Ramos (cell line): ENCODE measurements around the gene HJV.

Experiments
- in situ Hi-C: fragments of 300-500 bp; cut with MboI; formaldehyde crosslinking; loops from one replicate; pipeline ENCODE4 v1.14.3; 2022; ENCODE audit warnings: low sequenced_read_pairs; ENCODE audit not compliant: unreplicated experiment

The HJV gene

DNA sequence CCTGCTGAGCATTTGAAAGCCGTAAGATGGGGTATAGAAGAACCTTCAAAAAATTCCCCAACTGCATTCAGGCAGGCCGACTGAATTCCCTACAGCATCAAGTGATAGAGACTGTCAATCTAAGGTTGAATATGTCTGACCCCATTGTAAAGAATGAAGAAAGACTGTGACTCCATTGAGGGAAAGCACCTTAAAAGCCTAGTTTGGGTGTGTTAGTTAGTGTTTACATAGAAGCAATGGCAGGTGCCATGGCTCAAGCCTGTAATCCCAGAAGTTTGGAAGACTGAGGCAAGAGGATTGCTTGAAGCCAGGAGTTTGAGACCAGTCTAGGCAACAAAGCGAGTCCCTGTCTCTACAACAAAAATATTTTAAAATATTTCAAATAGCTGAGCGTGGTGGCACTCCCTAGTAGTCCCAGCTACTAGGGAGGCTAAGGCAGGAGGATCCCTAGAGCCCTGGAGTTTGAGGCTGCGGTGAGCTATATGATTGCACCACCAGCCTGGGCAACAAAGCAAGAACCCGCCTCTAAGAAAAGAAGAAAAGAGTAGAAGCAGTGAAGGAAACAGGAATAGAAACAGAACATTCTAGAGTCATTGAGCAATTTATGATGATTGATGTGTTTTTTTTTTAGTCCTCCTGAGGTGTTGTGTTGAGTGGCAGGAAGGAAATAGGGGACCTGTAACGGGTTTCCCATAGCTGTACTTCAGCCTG lies 41.6 kb downstream of the HJV start:
- in situ Hi-C loops = loop anchor here (5.0 kb wide), 1 partner anchor 32 kb away; no protein-coding TSS in a partner anchor

DNA sequence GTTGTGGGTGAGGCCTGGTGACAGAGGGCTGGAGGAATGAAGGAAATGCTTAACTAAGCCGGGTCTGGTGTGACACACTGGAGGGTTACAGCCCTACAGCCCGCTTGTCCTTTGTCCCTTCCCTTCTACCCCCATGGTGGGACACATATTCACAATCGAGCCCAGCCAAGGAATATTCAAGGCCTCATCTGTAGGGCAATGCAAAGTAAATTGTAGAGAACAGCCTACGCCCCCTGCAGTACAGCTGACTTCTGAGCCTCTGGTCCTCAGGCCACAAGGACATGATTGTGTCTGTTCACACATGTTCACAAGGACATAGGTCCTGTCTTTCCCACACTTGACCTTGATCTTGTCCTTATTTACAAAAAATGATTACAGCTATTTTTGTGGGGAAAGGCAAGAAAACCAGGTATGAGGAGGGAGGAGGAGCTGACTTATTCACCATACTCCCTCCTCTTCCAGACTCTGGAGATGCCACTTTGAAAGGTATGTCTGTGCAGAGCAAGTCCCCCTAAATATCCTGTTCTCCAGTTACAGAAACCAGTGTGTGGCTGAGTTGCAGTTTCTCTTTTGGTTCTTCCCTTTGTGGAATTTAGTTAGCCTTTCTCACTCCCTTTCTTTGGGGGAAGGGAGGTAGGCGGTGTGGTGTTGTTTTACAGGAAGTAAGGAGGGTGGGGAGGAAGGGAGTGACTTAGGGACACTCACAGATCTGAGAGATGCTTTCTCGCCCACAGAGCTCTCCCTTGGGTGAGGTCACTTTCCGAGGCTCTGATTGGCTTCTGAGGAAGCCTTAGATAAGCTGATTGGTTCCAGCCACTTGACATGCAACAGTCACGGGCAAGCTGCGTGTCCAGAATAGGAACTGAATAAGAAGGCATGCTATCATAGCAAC lies 42.4 kb downstream of the HJV start:
- in situ Hi-C loops = loop anchor here (5.0 kb wide), 1 partner anchor 33 kb away; no protein-coding TSS in a partner anchor

DNA sequence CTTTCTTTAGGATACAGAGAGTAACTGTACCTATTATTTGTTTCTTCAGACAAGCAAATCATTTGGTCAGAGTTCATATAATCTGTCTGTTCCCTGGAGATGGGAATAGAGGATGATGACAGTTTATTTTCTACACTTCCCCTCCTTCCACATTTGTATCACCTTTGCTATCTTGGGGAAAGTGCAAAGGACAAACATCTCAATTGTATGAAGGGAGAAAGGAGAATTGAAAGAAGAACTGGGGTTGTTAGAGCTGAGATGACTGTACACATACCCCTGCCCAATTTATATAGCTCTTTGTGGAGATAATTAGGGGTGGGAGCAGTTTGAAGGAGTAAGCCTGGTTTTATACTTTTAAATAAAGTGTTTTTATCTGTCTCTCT lies 43.1 kb downstream of the HJV start:
- in situ Hi-C loops = loop anchor here (5.0 kb wide), 1 partner anchor 34 kb away; no protein-coding TSS in a partner anchor

DNA sequence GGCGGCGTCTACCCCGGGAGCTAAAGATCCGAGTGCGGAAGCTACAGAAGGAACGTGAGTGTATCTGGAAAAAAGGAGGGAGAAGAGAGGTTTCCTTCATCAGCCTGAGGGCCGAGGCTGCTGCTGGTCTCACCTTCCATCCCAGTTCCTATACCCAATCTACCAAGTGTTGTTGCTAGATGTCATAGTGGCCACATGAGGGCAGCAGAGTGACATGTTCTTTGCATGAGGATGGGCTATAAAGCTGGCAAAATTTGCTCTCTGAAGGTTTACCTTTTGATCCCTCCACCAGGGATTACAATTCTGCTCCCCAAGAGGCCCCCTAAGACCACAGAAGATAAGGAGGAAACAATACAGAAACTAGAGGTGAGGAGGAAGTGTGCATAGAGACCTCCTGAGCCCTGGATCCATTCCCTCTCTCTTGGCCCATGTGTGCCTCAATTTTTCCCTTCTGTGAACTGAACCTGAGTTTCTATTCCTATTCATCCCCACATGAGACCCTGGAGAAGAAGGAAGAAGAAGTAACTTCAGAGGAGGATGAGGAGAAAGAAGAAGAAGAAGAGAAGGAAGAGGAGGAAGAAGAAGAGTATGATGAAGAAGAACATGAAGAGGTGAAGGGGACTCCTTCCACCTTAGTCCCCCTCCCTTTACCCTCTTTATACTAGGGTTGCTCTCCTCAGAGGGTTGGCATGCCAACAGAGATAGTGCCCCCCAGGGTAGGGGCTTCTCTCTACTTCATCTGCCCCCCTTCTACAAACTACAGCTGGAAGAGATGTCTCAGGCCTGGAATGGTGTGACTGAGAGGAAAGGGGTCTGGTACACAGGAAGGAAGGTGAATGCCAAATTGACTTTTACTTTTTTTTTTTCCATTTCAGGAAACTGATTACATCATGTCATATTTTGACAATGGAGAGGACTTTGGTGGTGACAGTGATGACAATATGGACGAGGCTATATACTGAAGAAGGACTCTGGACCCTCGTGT lies 43.8 kb downstream of the HJV start:
- in situ Hi-C loops = loop anchor here (5.0 kb wide), 1 partner anchor 35 kb away; no protein-coding TSS in a partner anchor

DNA sequence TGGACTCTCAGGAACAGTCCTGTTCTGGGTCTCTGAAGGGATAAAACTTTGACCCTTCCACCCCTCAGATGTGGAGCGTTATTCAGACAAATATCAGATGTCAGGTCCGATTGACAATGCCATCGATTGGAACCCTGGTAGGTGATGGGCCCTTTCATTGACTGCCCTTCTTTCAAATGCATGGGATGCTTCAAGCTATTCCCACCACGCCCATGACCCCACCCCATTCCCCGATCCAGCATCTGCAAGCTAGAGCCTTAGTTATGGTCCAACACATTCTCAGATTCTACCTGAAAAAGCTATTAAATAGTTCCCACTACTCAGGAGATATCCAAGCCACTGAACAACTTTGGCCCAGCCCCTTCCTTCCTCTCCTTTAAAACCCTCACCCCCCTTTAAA lies 44.5 kb downstream of the HJV start:
- in situ Hi-C loops = loop anchor here (5.0 kb wide), 1 partner anchor 35 kb away; no protein-coding TSS in a partner anchor

DNA sequence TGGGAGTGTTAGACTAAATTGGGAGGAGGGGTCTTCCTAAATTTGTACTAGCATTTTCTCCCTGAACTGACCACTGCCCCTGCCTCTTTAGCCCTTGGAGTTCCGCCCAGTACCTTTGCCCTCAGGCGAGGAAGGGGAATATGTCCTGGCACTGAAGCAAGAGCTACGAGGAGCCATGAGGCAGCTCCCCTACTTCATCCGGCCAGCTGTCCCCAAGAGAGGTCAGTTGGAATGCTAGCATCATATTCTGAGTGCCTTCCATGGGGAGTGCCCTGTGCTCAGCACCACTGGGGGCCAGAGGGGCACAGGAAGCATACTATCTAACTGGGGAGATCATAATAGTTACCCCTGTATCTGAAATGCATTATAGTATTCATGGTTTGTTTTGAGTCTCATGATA lies 46.3 kb downstream of the HJV start:
- in situ Hi-C loops = loop anchor here (5.0 kb wide), 1 partner anchor 37 kb away; no protein-coding TSS in a partner anchor

DNA sequence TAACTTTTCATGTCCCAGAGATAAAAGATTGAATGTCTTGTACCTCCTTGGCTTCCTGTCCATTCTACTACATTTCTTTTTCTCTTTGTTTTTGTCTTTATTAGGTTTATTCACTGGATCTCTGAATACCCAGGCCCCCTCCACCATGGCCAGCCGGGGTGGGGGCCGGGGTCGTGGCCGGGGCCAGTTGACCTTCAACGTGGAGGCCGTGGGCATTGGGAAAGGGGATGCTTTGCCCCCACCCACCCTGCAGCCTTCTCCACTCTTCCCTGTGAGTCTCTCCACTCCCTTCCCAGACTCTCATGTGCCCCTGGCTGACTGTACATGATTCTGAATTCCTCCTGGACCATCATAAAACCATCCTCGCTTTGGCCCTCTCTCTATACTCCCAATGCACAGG lies 46.8 kb downstream of the HJV start:
- in situ Hi-C loops = loop anchor here (5.0 kb wide), 1 partner anchor 38 kb away; no protein-coding TSS in a partner anchor

DNA sequence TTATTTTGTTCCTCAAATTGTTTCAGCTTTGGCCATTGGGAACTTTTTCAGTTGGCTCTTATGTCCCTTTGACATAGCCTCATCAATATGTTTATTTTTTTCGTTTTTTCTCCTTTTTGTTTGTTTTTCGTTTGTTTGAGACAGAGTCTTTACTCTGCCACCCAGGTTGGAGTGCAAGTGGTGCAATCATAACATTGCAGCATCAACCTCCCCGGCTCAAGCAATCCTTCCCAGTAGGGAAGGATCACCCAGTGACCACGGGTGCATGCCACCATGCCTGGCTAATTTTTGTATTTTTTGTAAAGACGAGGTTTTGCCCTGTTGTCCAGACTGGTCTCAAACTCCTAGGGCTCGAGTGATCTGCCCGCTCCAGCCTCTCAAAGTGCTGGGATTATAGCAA lies 49.0 kb downstream of the HJV start:
- in situ Hi-C loops = no loop called here
